HepG2 (cell line): ENCODE results near the gene RUNX3. TPM values are rescaled to one million over a fixed set of nuclear protein-coding genes. Genes with fewer than 3 reads are reported as not detected.

Experiments
- CHCHD3 ChIP-seq: sonication (generic); formaldehyde crosslinking; IDR thresholded peaks from 2 replicates; pipeline ENCODE4 v1.8.0; 2022; ENCODE audit warnings: mild to moderate bottlenecking, missing genetic modification reagents, moderate library complexity
- HOXA5 ChIP-seq: sonication (generic); formaldehyde crosslinking; IDR thresholded peaks from 2 replicates; pipeline ENCODE4 v1.4.0; 2020; ENCODE audit warnings: missing genetic modification reagents
- KLF15 ChIP-seq: sonication (generic); formaldehyde crosslinking; IDR thresholded peaks from 2 replicates; pipeline ENCODE4 v1.8.1; 2023; ENCODE audit warnings: borderline replicate concordance, mild to moderate bottlenecking, inconsistent platforms, missing genetic modification reagents, mixed read lengths
- MBNL3 ChIP-seq: fragments of 250-450 bp; sonication (Bioruptor Pico); conservative IDR thresholded peaks from 2 replicates; pipeline ENCODE4 v1.8.0; 2022; ENCODE audit warnings: mild to moderate bottlenecking, inconsistent platforms
- RFX5 ChIP-seq: IDR thresholded peaks from 2 replicates; pipeline ENCODE4 v1.6.1; 2011; ENCODE audit warnings: low read depth, low read length, improper control_type of control experiment
- ZBTB2 ChIP-seq: sonication (generic); formaldehyde crosslinking; IDR thresholded peaks from 2 replicates; pipeline ENCODE4 v1.8.0; 2022; ENCODE audit warnings: low read depth, missing genetic modification reagents
- ZBTB44 ChIP-seq: sonication (generic); formaldehyde crosslinking; IDR thresholded peaks from 2 replicates; pipeline ENCODE4 v1.4.0; 2020; ENCODE audit warnings: missing genetic modification reagents
- ZMYM3 ChIP-seq: sonication (generic); formaldehyde crosslinking; IDR thresholded peaks from 2 replicates; pipeline ENCODE4 v1.5.1; 2020; ENCODE audit warnings: mild to moderate bottlenecking, missing genetic modification reagents
- ZNF138 ChIP-seq: sonication (generic); formaldehyde crosslinking; IDR thresholded peaks from 2 replicates; pipeline ENCODE4 v1.5.0; 2020; ENCODE audit warnings: mild to moderate bottlenecking, low read depth, missing genetic modification reagents
- ZNF234 ChIP-seq: sonication (generic); formaldehyde crosslinking; conservative IDR thresholded peaks from 2 replicates; pipeline ENCODE4 v1.5.1; 2020; ENCODE audit warnings: mild to moderate bottlenecking, missing genetic modification reagents
- ZNF564 ChIP-seq: sonication (generic); formaldehyde crosslinking; IDR thresholded peaks from 2 replicates; pipeline ENCODE4 v1.8.1; 2023; ENCODE audit warnings: mild to moderate bottlenecking, missing genetic modification reagents
- ZNF615 ChIP-seq: sonication (generic); formaldehyde crosslinking; IDR thresholded peaks from 2 replicates; pipeline ENCODE4 v1.5.0; 2020; ENCODE audit warnings: mild to moderate bottlenecking, missing genetic modification reagents, borderline replicate concordance
- ZNF629 ChIP-seq: sonication (generic); formaldehyde crosslinking; conservative IDR thresholded peaks from 2 replicates; pipeline ENCODE4 v1.5.0; 2020; ENCODE audit warnings: missing genetic modification reagents
- ZZZ3 ChIP-seq: sonication (generic); formaldehyde crosslinking; IDR thresholded peaks from 2 replicates; pipeline ENCODE4 v1.4.0; 2020; ENCODE audit warnings: missing genetic modification reagents, mild to moderate bottlenecking, borderline replicate concordance
- polyA plus RNA-seq, 8 experiments: library from polyadenylated mRNA; depleted of rRNA in 3 of 8; stranded (reverse) in 7 of 8; unstranded in 1 of 8; fragments of >200 nt; fragmentation: Illumina TruSeq in 4 of 8; extraction: Trizol in 4 of 8; gene quantifications; 2 replicates each; pipeline versions ENCODE4 v1.2.1 to v1.2.3, GENCODE V29; 2011 to 2016; ENCODE audit warnings: low read depth in 4 of 8, missing spikeins in 1 of 8, mixed read lengths in 1 of 8; ENCODE audit not compliant: insufficient read depth in 1 of 8
- total RNA-seq, 5 experiments: library from RNA; depleted of rRNA; stranded (reverse); fragments of >200 nt; fragmentation: Illumina TruSeq; extraction: Trizol; gene quantifications; 2 replicates each; pipeline ENCODE4 v1.2.3, GENCODE V29; 2016; ENCODE audit warnings: low read depth in 1 of 5
- TF ChIP-seq, protein P1 (sequence below): sonication (generic); formaldehyde crosslinking; IDR thresholded peaks from 2 replicates; pipeline ENCODE4 v1.5.1; 2020; ENCODE audit warnings: mild to moderate bottlenecking, missing genetic modification reagents, borderline replicate concordance
- TF ChIP-seq, protein P2 (sequence below): sonication (generic); formaldehyde crosslinking; IDR thresholded peaks from 2 replicates; pipeline ENCODE4 v1.4.0; 2020; ENCODE audit warnings: missing genetic modification reagents, mild to moderate bottlenecking, borderline replicate concordance
- TF ChIP-seq, protein P3 (sequence below): IDR thresholded peaks from 2 replicates; pipeline ENCODE4 v1.6.1; 2016; ENCODE audit warnings: missing compliant biosample characterization, missing genetic modification reagents, borderline replicate concordance

RUNX3 gene
- total and polyA plus RNA-seq, 2 of the 13 experiments (the other 11 are each of a cell fraction or from before 2014, with no cell fraction given), result 0.04 to 0.22 TPM

DNA sequence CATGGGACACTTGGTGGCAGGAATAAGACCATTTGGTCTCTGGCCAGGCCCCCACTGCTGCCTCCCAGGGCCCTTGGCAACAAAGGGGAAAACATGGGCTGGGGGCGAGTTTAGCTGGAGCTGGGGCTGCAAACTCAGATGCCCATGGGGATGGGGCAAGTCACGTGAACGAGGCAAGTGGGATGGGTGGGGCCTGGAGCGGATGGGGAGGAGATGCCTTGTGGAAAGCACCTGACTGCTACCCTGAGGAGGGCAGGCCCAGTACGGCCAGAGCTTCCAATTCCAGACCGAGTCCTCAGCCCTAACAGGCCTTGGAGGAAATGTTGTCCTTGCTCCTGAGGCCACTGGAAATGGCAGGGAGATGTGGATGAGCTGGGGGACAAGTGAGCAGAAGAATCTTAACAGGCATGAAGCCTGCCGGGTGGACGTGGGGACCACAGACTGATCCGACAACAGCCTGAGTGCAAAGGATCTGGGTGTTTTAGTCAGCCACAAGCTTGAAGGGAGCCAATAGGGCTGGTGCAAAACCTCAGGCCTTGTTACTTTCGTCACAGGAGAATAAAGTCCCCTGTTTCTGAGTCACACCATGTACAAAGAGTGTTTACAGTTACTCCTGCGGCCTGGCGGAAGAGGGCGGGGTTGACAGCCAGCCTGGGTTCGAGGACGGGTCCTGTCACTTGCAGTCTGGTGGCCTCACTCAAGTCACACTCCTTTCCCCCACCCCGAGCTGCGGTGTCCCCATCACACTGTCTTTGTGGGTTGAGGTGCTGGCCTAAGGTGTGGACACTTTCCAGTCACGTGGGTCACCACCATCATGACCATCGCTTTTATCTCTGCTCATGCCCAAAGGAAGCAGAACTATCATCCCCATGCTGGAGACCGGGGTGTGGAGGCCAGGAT lies 19.1 kb downstream of the RUNX3 start (continued):
- TF ChIP-seq, protein P1, sequence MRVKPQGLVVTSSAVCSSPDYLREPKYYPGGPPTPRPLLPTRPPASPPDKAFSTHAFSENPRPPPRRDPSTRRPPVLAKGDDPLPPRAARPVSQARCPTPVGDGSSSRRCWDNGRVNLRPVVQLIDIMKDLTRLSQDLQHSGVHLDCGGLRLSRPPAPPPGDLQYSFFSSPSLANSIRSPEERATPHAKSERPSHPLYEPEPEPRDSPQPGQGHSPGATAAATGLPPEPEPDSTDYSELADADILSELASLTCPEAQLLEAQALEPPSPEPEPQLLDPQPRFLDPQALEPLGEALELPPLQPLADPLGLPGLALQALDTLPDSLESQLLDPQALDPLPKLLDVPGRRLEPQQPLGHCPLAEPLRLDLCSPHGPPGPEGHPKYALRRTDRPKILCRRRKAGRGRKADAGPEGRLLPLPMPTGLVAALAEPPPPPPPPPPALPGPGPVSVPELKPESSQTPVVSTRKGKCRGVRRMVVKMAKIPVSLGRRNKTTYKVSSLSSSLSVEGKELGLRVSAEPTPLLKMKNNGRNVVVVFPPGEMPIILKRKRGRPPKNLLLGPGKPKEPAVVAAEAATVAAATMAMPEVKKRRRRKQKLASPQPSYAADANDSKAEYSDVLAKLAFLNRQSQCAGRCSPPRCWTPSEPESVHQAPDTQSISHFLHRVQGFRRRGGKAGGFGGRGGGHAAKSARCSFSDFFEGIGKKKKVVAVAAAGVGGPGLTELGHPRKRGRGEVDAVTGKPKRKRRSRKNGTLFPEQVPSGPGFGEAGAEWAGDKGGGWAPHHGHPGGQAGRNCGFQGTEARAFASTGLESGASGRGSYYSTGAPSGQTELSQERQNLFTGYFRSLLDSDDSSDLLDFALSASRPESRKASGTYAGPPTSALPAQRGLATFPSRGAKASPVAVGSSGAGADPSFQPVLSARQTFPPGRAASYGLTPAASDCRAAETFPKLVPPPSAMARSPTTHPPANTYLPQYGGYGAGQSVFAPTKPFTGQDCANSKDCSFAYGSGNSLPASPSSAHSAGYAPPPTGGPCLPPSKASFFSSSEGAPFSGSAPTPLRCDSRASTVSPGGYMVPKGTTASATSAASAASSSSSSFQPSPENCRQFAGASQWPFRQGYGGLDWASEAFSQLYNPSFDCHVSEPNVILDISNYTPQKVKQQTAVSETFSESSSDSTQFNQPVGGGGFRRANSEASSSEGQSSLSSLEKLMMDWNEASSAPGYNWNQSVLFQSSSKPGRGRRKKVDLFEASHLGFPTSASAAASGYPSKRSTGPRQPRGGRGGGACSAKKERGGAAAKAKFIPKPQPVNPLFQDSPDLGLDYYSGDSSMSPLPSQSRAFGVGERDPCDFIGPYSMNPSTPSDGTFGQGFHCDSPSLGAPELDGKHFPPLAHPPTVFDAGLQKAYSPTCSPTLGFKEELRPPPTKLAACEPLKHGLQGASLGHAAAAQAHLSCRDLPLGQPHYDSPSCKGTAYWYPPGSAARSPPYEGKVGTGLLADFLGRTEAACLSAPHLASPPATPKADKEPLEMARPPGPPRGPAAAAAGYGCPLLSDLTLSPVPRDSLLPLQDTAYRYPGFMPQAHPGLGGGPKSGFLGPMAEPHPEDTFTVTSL (CRISPR knock-in tag), result peak; percentile 52; the same call in 1 of the 2 replicates
- TF ChIP-seq ZNF138, result no peak
- TF ChIP-seq ZBTB2, result no peak
- TF ChIP-seq ZZZ3, result peak; percentile 74; the same call in 1 of the 2 replicates
- TF ChIP-seq, protein P2, sequence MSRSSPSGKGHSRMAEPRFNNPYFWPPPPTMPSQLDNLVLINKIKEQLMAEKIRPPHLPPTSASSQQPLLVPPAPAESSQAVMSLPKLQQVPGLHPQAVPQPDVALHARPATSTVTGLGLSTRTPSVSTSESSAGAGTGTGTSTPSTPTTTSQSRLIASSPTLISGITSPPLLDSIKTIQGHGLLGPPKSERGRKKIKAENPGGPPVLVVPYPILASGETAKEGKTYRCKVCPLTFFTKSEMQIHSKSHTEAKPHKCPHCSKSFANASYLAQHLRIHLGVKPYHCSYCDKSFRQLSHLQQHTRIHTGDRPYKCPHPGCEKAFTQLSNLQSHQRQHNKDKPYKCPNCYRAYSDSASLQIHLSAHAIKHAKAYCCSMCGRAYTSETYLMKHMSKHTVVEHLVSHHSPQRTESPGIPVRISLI (CRISPR knock-in tag), result no peak
- TF ChIP-seq HOXA5, result no peak
- no peak for TF ChIP-seq ZNF615 (CRISPR knock-in tag)
- TF ChIP-seq MBNL3 (CRISPR knock-in tag), result no peak
- TF ChIP-seq CHCHD3, result no peak
- TF ChIP-seq ZBTB44, result 0 out of 2 replicates have a peak, but pooled peaks have one; percentile 58
- TF ChIP-seq RFX5, result no peak
- no peak for TF ChIP-seq ZNF629
- TF ChIP-seq, protein P3, sequence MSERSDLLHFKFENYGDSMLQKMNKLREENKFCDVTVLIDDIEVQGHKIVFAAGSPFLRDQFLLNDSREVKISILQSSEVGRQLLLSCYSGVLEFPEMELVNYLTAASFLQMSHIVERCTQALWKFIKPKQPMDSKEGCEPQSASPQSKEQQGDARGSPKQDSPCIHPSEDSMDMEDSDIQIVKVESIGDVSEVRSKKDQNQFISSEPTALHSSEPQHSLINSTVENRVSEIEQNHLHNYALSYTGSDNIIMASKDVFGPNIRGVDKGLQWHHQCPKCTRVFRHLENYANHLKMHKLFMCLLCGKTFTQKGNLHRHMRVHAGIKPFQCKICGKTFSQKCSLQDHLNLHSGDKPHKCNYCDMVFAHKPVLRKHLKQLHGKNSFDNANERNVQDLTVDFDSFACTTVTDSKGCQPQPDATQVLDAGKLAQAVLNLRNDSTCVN (CRISPR knock-in tag), result no peak
- no peak for TF ChIP-seq KLF15 (CRISPR knock-in tag)
- TF ChIP-seq ZNF564 (CRISPR knock-in tag), result no peak
- peak; percentile 81 for TF ChIP-seq ZMYM3
- no peak for TF ChIP-seq ZNF234
